ENCODE data around the gene SLC10A3.

GRCh38 chrX:154482786-154483185 lies 7.6 kb downstream of the SLC10A3 start:
- no peak for TF ChIP-seq CTCF (IDR thresholded peaks at IDR 0.05)
- TF ChIP-seq EZH2 (IDR thresholded peaks at IDR 0.05; ENCODE audit: borderline replicate concordance, insufficient read depth, low read depth, low read length, poor library complexity, severe bottlenecking): no peak

All from B cell (primary cell).